DND-41 (cell line): ENCODE data around the gene ATP9A.

Experiments used
- ATAC-seq: fragments of 200-7000 bp; cut with Tn5 transposase; 3 replicates; pipeline ENCODE4 v1.9.1; 2021; ENCODE audit warnings: low read depth; ENCODE audit not compliant: insufficient read depth
- DNase-seq: peaks from one replicate; pipeline ENCODE4 v3.0.0-alpha.2; 2020
- H2AFZ ChIP-seq: 2 replicates; pipeline ENCODE4 v1.6.0; 2012; ENCODE audit warnings: low read depth, low read length
- H3K27ac ChIP-seq: 2 replicates; pipeline ENCODE4 v1.5.1; 2012; ENCODE audit warnings: low read length, inconsistent platforms
- H3K27me3 ChIP-seq: fragments of 200-600 bp; sonication (generic); 2 replicates; pipeline ENCODE4 v1.6.0; 2012; ENCODE audit warnings: low read length, mild to moderate bottlenecking, inconsistent platforms; ENCODE audit not compliant: insufficient read depth, poor library complexity
- H3K36me3 ChIP-seq: 2 replicates; pipeline ENCODE4 v1.5.1; 2012; ENCODE audit warnings: low read length, inconsistent platforms; ENCODE audit not compliant: insufficient read depth
- H3K4me1 ChIP-seq: 2 replicates; pipeline ENCODE4 v1.5.1; 2012; ENCODE audit warnings: mild to moderate bottlenecking, low read length; ENCODE audit not compliant: insufficient read depth
- H3K4me2 ChIP-seq: 2 replicates; pipeline ENCODE4 v1.6.0; 2012; ENCODE audit warnings: mild to moderate bottlenecking, moderate library complexity, low read length, inconsistent platforms; ENCODE audit not compliant: insufficient read depth
- H3K4me3 ChIP-seq, 2 experiments: fragments of 200-600 bp in 1 of 2; shearing (Covaris generic) in 1 of 2; 2 replicates each; pipeline ENCODE4 v1.5.1; 2012 to 2016; ENCODE audit warnings: inconsistent platforms in 2 of 2, low read length in 2 of 2, mild to moderate bottlenecking in 2 of 2, low read depth in 1 of 2, moderate library complexity in 1 of 2
- H3K79me2 ChIP-seq: 2 replicates; pipeline ENCODE4 v1.6.0; 2012; ENCODE audit warnings: low read length, inconsistent platforms; ENCODE audit not compliant: insufficient read depth
- H3K9ac ChIP-seq: 2 replicates; pipeline ENCODE4 v1.6.0; 2012; ENCODE audit warnings: low read depth, mild to moderate bottlenecking, inconsistent platforms, low read length, moderate library complexity
- H3K9me3 ChIP-seq: 2 replicates; pipeline ENCODE4 v1.5.1; 2012; ENCODE audit warnings: low read length, moderate library complexity, mild to moderate bottlenecking, inconsistent platforms; ENCODE audit not compliant: insufficient read depth, severe bottlenecking
- H4K20me1 ChIP-seq: 2 replicates; pipeline ENCODE4 v1.6.0; 2012; ENCODE audit warnings: low read length; ENCODE audit not compliant: insufficient read depth
- CTCF ChIP-seq: IDR thresholded peaks from 2 replicates; pipeline ENCODE4 v1.5.1; 2012; ENCODE audit warnings: borderline replicate concordance, low read length, moderate library complexity, mild to moderate bottlenecking; ENCODE audit not compliant: poor library complexity, severe bottlenecking; ENCODE audit errors: extremely low read depth
- EZH2 ChIP-seq: IDR thresholded peaks from 3 replicates; pipeline ENCODE4 v1.6.1; 2012; ENCODE audit warnings: borderline replicate concordance, low read depth, mild to moderate bottlenecking, moderate library complexity, low read length, inconsistent platforms; ENCODE audit not compliant: severe bottlenecking

The ATP9A gene

GRCh38 chr20:51759769-51760510, 8.2 kb downstream of the ATP9A start:
- Histone ChIP-seq H3K27ac (no peak overlapping the region), H4K20me1 (no peaks in the 10 kb centered on the region), H3K36me3 (no peaks in the 10 kb centered on the region), H3K4me3 (no peak overlapping the region), H3K79me2 (no peaks in the 10 kb centered on the region), H3K9ac (no peak overlapping the region), H3K9me3 (no peaks in the 10 kb centered on the region), H3K27me3 (no peaks in the 10 kb centered on the region), H3K4me2 (no peak overlapping the region), H2AFZ (no peak overlapping the region), H3K4me1 (no peaks in the 10 kb centered on the region)
- TF ChIP-seq CTCF: no peak
- no peak for ATAC-seq
- no peak for DNase-seq

- no peak overlapping the region for H3K9ac ChIP-seq
- no peak overlapping the region for H3K27ac ChIP-seq
- no peaks in the 10 kb centered on the region for H3K4me1 ChIP-seq
- H4K20me1 ChIP-seq: no peaks in the 10 kb centered on the region
- no peak for TF ChIP-seq CTCF
- no peak for TF ChIP-seq EZH2
- no peaks in the 10 kb centered on the region for H3K9me3 ChIP-seq
- no peaks in the 10 kb centered on the region for H3K36me3 ChIP-seq
- no peaks in the 10 kb centered on the region for H3K27me3 ChIP-seq
- no peak overlapping the region for H3K4me2 ChIP-seq
- H3K4me3 ChIP-seq: no peak overlapping the region
- DNase-seq (no peak), ATAC-seq (no peak)
- H3K79me2 ChIP-seq: no peaks in the 10 kb centered on the region
- H2AFZ ChIP-seq: no peak overlapping the region
Measured at GRCh38 chr20:51758978-51759544, 9.1 kb downstream of the ATP9A start.

- H3K4me3 ChIP-seq: no peak overlapping the region
- no peaks in the 10 kb centered on the region for H4K20me1 ChIP-seq
- H3K27me3 ChIP-seq: no peaks in the 10 kb centered on the region
- H3K27ac ChIP-seq: no peak overlapping the region
- H3K9ac ChIP-seq: no peak overlapping the region
- no peak overlapping the region for H2AFZ ChIP-seq
- H3K9me3 ChIP-seq: no peaks in the 10 kb centered on the region
- H3K79me2 ChIP-seq: no peaks in the 10 kb centered on the region
- no peak for DNase-seq
- H3K36me3 ChIP-seq: no peaks in the 10 kb centered on the region
- ATAC-seq: no peak
- no peaks in the 10 kb centered on the region for H3K4me1 ChIP-seq
- TF ChIP-seq CTCF: no peak
- TF ChIP-seq EZH2: no peak
- H3K4me2 ChIP-seq: no peak overlapping the region
Measured at GRCh38 chr20:51757226-51757625, 11.0 kb downstream of the ATP9A start.
